ENCODE data around the gene SULF2.

DNA sequence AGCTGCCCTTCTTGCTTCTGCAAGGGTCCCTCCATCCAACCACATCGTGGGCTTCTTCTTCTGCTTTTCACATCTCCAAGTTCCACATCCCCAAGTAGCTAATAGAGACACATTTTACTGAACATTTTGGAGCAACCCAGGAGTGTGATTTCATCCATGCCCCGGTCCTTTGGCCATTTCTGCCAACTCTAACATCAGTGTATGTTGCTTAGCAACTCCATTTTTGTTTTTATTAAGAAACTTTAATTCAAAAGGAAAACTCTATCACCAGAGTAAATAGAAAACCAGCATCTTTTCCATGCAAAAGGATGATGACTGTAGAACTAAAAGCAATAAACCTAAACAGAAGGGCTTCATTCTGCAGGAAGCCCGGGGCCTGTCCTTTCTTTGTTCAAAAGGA, 32.7 kb upstream of the SULF2 start:
- TF ChIP-seq GATA3 (IDR thresholded peaks at IDR 0.05; ENCODE audit: low read depth, low read length) (no peak), GATA2 (IDR thresholded peaks at IDR 0.05; ENCODE audit: low read depth, low read length) (no peak)

Data from SH-SY5Y (cell line).